ENCODE data around the gene ZDHHC1.

Gene ZDHHC1

DNA sequence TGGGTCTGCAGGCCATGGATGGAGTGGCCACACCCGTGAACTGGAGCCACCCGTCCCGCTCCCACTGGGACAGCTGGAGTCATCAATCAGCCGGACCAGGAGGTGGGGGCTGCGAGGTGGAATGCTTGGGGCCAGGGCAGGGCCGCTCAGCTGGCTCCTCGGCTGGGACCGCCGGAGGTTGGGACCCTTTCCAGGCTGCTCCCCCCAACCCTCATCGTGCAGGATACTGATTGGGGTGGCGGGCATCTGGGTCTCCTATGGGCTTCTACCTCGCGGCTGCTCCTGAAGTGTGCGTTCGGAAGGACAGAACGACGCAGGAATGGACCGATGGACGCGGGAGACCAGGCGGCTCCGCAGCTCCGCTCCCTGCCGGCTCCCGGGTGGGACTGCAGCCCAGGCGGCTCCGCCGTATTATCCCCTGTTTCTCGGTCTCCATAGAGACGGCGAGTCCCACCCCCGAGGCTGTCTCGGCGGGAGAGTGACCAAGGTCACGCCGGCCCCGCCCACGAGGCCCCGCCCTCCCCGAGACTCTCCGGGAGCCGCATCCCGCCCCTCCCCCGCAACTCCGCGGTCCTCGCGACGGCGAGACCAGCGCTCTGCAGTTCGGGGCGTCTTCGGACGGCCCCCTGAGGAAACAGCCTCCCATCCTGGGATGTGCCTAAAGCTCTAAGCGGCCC lies 23.0 kb downstream of the ZDHHC1 start, which contains the start of gene TPPP3:
Gene TPPP3 (minus strand): TSS at position 388 of the 677 bp plus-strand sequence. CDS start 2,387 bp downstream, outside the sequence.
- no peaks in the 10 kb centered on the region for H3K36me3 ChIP-seq (ENCODE audit: insufficient read depth)
- H3K9ac ChIP-seq = no peak within 1 kb of the TSS
- no peaks in the 10 kb centered on the region; the same call in 1 of the 2 replicates for H3K27me3 ChIP-seq (ENCODE audit: insufficient read depth, low read depth)
- H3K4me3 ChIP-seq (IDR thresholded peaks at IDR 0.05; ENCODE audit: insufficient read depth, low read depth, low read length) = no peak within 1 kb of the TSS
- TF ChIP-seq, protein P1, sequence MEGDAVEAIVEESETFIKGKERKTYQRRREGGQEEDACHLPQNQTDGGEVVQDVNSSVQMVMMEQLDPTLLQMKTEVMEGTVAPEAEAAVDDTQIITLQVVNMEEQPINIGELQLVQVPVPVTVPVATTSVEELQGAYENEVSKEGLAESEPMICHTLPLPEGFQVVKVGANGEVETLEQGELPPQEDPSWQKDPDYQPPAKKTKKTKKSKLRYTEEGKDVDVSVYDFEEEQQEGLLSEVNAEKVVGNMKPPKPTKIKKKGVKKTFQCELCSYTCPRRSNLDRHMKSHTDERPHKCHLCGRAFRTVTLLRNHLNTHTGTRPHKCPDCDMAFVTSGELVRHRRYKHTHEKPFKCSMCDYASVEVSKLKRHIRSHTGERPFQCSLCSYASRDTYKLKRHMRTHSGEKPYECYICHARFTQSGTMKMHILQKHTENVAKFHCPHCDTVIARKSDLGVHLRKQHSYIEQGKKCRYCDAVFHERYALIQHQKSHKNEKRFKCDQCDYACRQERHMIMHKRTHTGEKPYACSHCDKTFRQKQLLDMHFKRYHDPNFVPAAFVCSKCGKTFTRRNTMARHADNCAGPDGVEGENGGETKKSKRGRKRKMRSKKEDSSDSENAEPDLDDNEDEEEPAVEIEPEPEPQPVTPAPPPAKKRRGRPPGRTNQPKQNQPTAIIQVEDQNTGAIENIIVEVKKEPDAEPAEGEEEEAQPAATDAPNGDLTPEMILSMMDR (conservative IDR thresholded peaks at IDR 0.05; ENCODE audit: low read depth, low read length) = no peak
- H4K20me1 ChIP-seq (ENCODE audit: insufficient read depth) = no peaks in the 10 kb centered on the region
- H3K4me1 ChIP-seq (ENCODE audit: low read depth, poor library complexity, severe bottlenecking) = peaks cover 18% of the 10 kb centered on the region
- H3K79me2 ChIP-seq (ENCODE audit: insufficient read depth, low read depth) = no peaks in the 10 kb centered on the region
- H3K4me2 ChIP-seq = no peak within 1 kb of the TSS
- no peak within 1 kb of the TSS for H3K27ac ChIP-seq
- no peak within 1 kb of the TSS for H2AFZ ChIP-seq (ENCODE audit: low read depth)

- Histone ChIP-seq H3K27ac (no peak overlapping the region), H4K20me1 (ENCODE audit: insufficient read depth) (no peaks in the 10 kb centered on the region), H3K36me3 (ENCODE audit: insufficient read depth) (no peaks in the 10 kb centered on the region), H2AFZ (ENCODE audit: low read depth) (no peak overlapping the region), H3K4me2 (no peak overlapping the region), H3K4me3 (IDR thresholded peaks at IDR 0.05; ENCODE audit: insufficient read depth, low read depth, low read length) (no peak overlapping the region), H3K4me1 (ENCODE audit: low read depth, poor library complexity, severe bottlenecking) (peaks cover 18% of the 10 kb centered on the region), H3K79me2 (ENCODE audit: insufficient read depth, low read depth) (no peaks in the 10 kb centered on the region), H3K27me3 (ENCODE audit: insufficient read depth, low read depth) (no peaks in the 10 kb centered on the region; the same call in 1 of the 2 replicates), H3K9ac (no peak overlapping the region)
- TF ChIP-seq, protein P1 (conservative IDR thresholded peaks at IDR 0.05; ENCODE audit: low read depth, low read length) = no peak
These were observed 23.8 kb downstream of the ZDHHC1 start for GRCh38 chr16:67392301-67393059.

DNA sequence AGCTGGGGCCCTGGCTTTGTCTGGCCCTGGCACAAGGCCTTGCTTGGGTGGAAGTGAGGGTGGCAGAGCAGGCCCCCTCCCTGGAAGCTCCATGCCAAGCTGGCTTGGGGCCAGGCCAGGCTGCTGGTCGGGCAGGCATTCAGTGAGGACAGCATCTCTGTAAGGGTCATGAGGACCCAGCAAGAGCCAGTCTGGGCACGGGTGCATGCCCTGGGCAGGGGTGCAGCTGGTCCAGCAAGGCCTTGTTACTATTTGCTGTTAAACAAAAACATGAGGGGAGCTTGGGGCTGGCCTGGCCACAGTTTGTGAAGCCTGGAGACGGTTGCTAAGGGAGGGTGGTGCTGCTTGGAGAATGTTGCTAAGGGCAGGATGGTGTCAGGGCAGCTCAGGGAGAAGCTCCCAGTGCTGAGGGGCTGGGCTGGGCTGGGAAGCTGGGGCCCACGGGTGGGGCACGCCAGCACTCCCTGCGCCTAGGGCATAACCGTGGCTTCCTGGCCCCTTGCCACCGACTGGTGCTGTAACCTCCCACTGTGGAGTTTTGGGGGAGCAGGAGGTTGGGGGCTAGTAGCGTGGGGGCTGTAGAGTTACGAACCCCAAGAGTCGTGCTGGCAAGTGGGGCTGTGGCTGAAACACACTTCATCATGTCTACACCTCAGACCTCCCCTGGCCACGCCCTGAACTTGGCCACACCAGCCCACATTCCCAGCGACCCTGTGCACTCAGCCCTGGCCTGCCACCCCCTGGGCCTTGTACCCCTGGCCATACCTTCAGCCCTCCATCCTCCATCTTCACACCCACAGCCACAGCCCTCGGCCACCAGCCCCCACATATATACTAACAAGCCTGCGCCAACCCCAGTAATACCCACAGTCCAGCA lies 24.6 kb downstream of the ZDHHC1 start:
- H3K36me3 ChIP-seq (ENCODE audit: insufficient read depth) = no peaks in the 10 kb centered on the region
- H3K4me1 ChIP-seq (ENCODE audit: low read depth, poor library complexity, severe bottlenecking) = peaks cover 16% of the 10 kb centered on the region
- no peak overlapping the region for H3K27ac ChIP-seq
- no peaks in the 10 kb centered on the region for H4K20me1 ChIP-seq (ENCODE audit: insufficient read depth)
- TF ChIP-seq, protein P1 (conservative IDR thresholded peaks at IDR 0.05; ENCODE audit: low read depth, low read length) = no peak
- no peaks in the 10 kb centered on the region; the same call in 1 of the 2 replicates for H3K27me3 ChIP-seq (ENCODE audit: insufficient read depth, low read depth)
- H3K4me2 ChIP-seq = no peak overlapping the region
- no peak overlapping the region for H3K4me3 ChIP-seq (IDR thresholded peaks at IDR 0.05; ENCODE audit: insufficient read depth, low read depth, low read length)
- no peaks in the 10 kb centered on the region for H3K79me2 ChIP-seq (ENCODE audit: insufficient read depth, low read depth)
- H2AFZ ChIP-seq (ENCODE audit: low read depth) = no peak overlapping the region
- no peak overlapping the region for H3K9ac ChIP-seq

DNA sequence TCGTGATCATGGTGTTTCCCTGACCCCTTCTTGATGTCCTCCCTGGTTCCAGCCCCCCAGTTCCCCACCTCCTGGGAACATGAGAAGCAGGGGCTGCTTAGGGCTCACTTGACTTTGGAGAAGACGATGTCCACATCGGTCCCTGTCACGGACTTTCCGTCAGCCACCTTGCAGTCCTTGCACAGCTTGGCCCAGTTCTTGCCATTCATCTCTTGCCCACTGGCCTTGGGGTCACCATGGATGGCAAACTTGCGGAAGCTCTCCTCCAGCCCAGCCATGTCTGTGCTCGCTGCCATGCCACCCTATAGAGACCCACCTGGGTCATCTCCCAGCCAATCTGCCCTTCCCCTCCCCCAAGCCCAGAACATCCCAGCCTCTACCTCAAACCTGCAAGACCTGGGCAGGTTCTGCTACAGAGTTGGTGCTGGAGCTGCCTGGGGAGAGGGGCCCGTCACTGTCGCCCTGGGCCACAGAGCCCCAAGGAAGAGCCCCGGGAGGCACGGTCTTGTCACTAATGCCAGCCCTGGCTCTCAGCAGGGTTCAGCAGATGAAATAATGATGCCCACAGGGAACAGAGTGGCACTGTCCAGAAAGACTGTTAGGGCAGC lies 25.4 kb downstream of the ZDHHC1 start:
- no peak overlapping the region for H3K9ac ChIP-seq
- H3K79me2 ChIP-seq (ENCODE audit: insufficient read depth, low read depth) = no peaks in the 10 kb centered on the region
- no peaks in the 10 kb centered on the region; the same call in 1 of the 2 replicates for H3K27me3 ChIP-seq (ENCODE audit: insufficient read depth, low read depth)
- TF ChIP-seq, protein P1 (conservative IDR thresholded peaks at IDR 0.05; ENCODE audit: low read depth, low read length) = no peak
- no peak overlapping the region for H3K4me3 ChIP-seq (IDR thresholded peaks at IDR 0.05; ENCODE audit: insufficient read depth, low read depth, low read length)
- no peak overlapping the region for H3K4me2 ChIP-seq
- H3K4me1 ChIP-seq (ENCODE audit: low read depth, poor library complexity, severe bottlenecking) = peaks cover 8% of the 10 kb centered on the region
- H3K36me3 ChIP-seq (ENCODE audit: insufficient read depth) = no peaks in the 10 kb centered on the region
- H3K27ac ChIP-seq = no peak overlapping the region
- H2AFZ ChIP-seq (ENCODE audit: low read depth) = no peak overlapping the region
- no peaks in the 10 kb centered on the region for H4K20me1 ChIP-seq (ENCODE audit: insufficient read depth)
